ENCODE measurements around the gene KCNMA1. TPM values are rescaled to one million over a fixed set of nuclear protein-coding genes. Genes with fewer than 3 reads are reported as not detected.

The KCNMA1 gene
- total and polyA plus RNA-seq, 10 donors: 9.3 to 114 (median 51.5) TPM

DNA sequence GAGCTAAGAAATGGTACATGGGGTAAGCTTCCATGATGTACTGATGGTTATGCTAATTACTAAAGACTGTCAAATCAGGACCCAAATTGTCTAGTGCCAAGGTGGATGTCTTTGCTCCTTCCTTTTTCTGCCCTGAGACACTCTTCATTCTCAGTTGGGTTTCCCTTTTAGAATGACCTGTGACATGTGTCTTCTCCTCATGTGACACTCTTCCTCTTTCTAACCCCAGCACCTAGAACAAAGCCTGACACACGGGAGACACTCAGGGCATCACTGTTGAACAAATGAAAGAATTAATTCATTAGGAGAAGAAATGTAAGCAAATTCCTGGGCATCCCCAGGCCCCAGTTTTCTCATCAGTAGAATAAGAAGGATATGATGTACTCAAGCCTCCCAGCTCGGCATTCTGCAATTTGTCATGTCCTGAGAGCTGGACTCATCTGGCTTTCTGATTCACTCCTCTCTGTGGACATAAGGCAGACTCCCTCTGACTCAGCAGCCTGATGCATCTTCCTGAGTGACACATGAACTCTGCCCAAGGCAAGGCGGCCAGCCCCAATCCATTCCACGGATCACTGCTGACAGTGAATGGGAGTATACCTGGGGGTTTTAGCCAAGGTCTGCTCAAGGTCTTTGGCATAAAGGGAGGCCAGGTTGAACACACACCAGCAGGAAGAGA, 473.8 kb downstream of the KCNMA1 start:
- no peak for DNase-seq
- Histone ChIP-seq H3K27ac (no peak overlapping the region), H3K9me3 (no peaks in the 10 kb centered on the region), H3K4me1 (peaks cover 0 to 7% (median under 1%) of the 10 kb centered on the region in 6 donors), H3K27me3 (replicated peaks in 1 of 7) (no peaks in the 10 kb centered on the region), H3K36me3 (no peaks in the 10 kb centered on the region), H3K4me3 (no peak overlapping the region)
- TF ChIP-seq, protein P1, sequence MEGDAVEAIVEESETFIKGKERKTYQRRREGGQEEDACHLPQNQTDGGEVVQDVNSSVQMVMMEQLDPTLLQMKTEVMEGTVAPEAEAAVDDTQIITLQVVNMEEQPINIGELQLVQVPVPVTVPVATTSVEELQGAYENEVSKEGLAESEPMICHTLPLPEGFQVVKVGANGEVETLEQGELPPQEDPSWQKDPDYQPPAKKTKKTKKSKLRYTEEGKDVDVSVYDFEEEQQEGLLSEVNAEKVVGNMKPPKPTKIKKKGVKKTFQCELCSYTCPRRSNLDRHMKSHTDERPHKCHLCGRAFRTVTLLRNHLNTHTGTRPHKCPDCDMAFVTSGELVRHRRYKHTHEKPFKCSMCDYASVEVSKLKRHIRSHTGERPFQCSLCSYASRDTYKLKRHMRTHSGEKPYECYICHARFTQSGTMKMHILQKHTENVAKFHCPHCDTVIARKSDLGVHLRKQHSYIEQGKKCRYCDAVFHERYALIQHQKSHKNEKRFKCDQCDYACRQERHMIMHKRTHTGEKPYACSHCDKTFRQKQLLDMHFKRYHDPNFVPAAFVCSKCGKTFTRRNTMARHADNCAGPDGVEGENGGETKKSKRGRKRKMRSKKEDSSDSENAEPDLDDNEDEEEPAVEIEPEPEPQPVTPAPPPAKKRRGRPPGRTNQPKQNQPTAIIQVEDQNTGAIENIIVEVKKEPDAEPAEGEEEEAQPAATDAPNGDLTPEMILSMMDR (IDR thresholded peaks at IDR 0.05 in 8 of 11, conservative IDR thresholded peaks at IDR 0.05 in 3 of 11): no peak
- TF ChIP-seq POLR2A (IDR thresholded peaks at IDR 0.05) (no peak), POLR2AphosphoS5 (IDR thresholded peaks at IDR 0.05) (no peak)
- WGBS, 5 donors: 50 to 65% (median 56%) methylated on average over 4 of the region's 4 CpGs
- intact Hi-C loops (cut with DNase I; ENCODE audit: low total_unique reads): no loop called here

DNA sequence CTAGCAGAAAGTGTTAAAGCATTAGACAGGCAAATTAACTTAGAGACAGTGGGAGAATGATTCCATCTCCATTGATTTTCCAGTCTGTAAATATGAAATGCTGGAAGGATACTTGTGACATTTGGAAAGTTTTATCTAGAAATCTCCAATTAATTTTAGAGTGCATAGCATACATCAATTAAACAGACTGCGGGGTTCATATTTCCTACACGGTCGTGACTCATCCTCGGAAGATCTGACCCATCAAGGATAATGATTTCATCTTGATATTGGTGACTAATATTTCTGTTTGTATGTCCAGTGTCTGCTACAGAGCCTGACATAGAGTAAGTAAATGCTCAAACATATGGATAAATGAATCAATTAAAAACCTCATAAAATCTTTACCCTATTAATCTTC, 474.9 kb downstream of the KCNMA1 start:
- TF ChIP-seq POLR2AphosphoS5 (IDR thresholded peaks at IDR 0.05): no peak
- TF ChIP-seq POLR2A (IDR thresholded peaks at IDR 0.05): no peak
- TF ChIP-seq, protein P1 (IDR thresholded peaks at IDR 0.05 in 8 of 11, conservative IDR thresholded peaks at IDR 0.05 in 3 of 11): no peak
- Histone ChIP-seq H3K4me3 (no peak overlapping the region), H3K36me3 (no peaks in the 10 kb centered on the region), H3K27me3 (replicated peaks in 1 of 7) (no peaks in the 10 kb centered on the region), H3K27ac (no peak overlapping the region), H3K9me3 (no peaks in the 10 kb centered on the region), H3K4me1 (peaks cover 0 to 9% (median 5%) of the 10 kb centered on the region in 6 donors)
- WGBS, 5 donors: 75 to 97% (median 91%) methylated on average over 4 of the region's 4 CpGs
- DNase-seq: no peak
- intact Hi-C loops (cut with DNase I; ENCODE audit: low total_unique reads): no loop called here

DNA sequence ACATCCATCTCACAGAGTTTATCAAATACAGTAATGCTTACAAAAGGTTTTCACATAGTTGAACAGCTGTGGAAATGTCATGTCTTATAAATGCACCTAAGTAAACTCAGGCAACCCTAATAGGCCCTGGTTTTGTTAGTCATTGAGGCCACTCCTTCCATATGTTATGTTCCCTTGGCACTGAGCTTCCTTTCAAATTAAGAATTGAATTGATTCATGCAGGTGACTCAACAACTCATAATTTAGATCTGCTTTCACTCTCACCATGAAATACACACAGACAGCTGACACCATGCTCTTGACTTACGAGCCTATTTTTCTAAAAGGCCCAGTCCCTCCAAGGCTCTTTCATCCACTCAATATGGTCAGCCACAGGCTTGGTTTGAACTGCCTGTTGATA, 476.9 kb downstream of the KCNMA1 start:
- Histone ChIP-seq H3K4me1 (peaks cover 0 to 9% (median 5%) of the 10 kb centered on the region in 6 donors), H3K36me3 (no peaks in the 10 kb centered on the region), H3K27ac (no peak overlapping the region), H3K27me3 (replicated peaks in 1 of 7) (no peaks in the 10 kb centered on the region), H3K4me3 (no peak overlapping the region), H3K9me3 (no peaks in the 10 kb centered on the region)
- no peak for DNase-seq
- TF ChIP-seq POLR2AphosphoS5 (IDR thresholded peaks at IDR 0.05): no peak
- TF ChIP-seq, protein P1 (IDR thresholded peaks at IDR 0.05 in 8 of 11, conservative IDR thresholded peaks at IDR 0.05 in 3 of 11): no peak
- TF ChIP-seq POLR2A (IDR thresholded peaks at IDR 0.05): no peak
- 68 to 94% (median 83%) methylated on average over 1 of the region's 1 CpG for WGBS, 5 donors
- intact Hi-C loops (cut with DNase I; ENCODE audit: low total_unique reads): no loop called here

DNA sequence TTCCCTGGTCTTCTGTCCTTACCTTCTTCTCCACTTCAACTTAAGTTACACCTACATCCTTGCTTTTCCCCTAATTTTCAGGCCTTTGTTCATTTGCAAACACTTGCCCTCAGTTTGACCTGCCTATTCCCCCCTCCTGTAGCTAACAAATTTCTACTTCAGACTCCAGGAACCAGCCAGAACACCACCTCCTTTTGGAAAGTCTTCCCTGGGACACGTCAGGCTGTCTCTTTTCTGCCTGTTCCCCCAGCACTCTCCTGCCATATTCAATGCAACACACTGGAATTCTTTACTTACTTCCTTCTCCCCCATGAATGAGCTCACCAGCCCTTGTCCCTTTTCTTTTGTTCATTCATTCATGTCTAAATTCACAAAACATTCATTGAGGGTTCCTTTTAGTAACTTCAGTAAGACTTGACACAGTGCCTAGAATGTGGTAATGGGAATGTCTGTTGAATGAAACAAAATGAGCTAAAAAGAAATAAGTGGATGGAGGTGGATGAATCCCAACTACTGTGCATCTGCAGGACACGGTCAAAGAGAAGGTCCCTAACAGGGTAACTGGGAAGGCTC, 478.0 kb downstream of the KCNMA1 start:
- Histone ChIP-seq H3K27me3 (replicated peaks in 1 of 7) (no peaks in the 10 kb centered on the region), H3K36me3 (no peaks in the 10 kb centered on the region), H3K27ac (no peak overlapping the region), H3K9me3 (no peaks in the 10 kb centered on the region), H3K4me3 (no peak overlapping the region), H3K4me1 (peaks cover 0 to 9% (median 4%) of the 10 kb centered on the region in 6 donors)
- WGBS, 5 donors: 54 to 95% (median 74%) methylated on average over 2 of the region's 2 CpGs
- TF ChIP-seq POLR2AphosphoS5 (IDR thresholded peaks at IDR 0.05): no peak
- no peak for TF ChIP-seq POLR2A (IDR thresholded peaks at IDR 0.05)
- TF ChIP-seq, protein P1 (IDR thresholded peaks at IDR 0.05 in 8 of 11, conservative IDR thresholded peaks at IDR 0.05 in 3 of 11): no peak
- intact Hi-C loops (cut with DNase I; ENCODE audit: low total_unique reads): no loop called here
- no peak for DNase-seq
